Cardiac fibroblast (primary cell): ENCODE data around the gene SORBS2.
A peak's percentile ranks its signal among the peaks of the same experiment; 100 is the strongest.

Experiments used
- DNase-seq, 2 donors: peaks; one replicate each; pipeline versions ENCODE4 v3.0.0 to v3.0.0-alpha.2; 2010; ENCODE audit warnings: low read depth in 2 of 2
- H3K4me3 ChIP-seq, 2 donors: replicated peaks in 1 of 2; 1 replicate in 1 of 2; 2 replicates in 1 of 2; pipeline ENCODE4 v1.5.1; 2011; ENCODE audit warnings: low read depth in 2 of 2, low read length in 2 of 2, mild to moderate bottlenecking in 2 of 2, moderate library complexity in 1 of 2
- CTCF ChIP-seq: IDR thresholded peaks from one replicate; pipeline ENCODE4 v1.5.1; 2011; ENCODE audit warnings: low read depth, mild to moderate bottlenecking, low read length, inconsistent platforms

Gene SORBS2

GRCh38 chr4:185682236-185682635, 129.8 kb downstream of the SORBS2 start:
- peak; percentile 20 to 95 for DNase-seq
- no peak overlapping the region for H3K4me3 ChIP-seq
- no peak for TF ChIP-seq CTCF

GRCh38 chr4:185681604-185682003, 130.4 kb downstream of the SORBS2 start:
- H3K4me3 ChIP-seq, result no peak overlapping the region
- DNase-seq, result peak in 1 of 2 donors; percentile 10
- no peak for TF ChIP-seq CTCF

GRCh38 chr4:185680617-185681016, 131.4 kb downstream of the SORBS2 start:
- TF ChIP-seq CTCF, result no peak
- no peak for DNase-seq

GRCh38 chr4:185679523-185679922, 132.5 kb downstream of the SORBS2 start:
- no peak overlapping the region for H3K4me3 ChIP-seq
- no peak for DNase-seq
- no peak for TF ChIP-seq CTCF

More at GRCh38 chr4:185680617-185681016, 131.4 kb downstream of the SORBS2 start:
- no peak overlapping the region for H3K4me3 ChIP-seq

- no peak for DNase-seq
- H3K4me3 ChIP-seq, result no peak overlapping the region
- no peak for TF ChIP-seq CTCF
Measured at GRCh38 chr4:185677637-185678314, 134.2 kb downstream of the SORBS2 start.

GRCh38 chr4:185672618-185673017, 139.4 kb downstream of the SORBS2 start:
- no peak for DNase-seq
- no peak overlapping the region for H3K4me3 ChIP-seq
- no peak for TF ChIP-seq CTCF

GRCh38 chr4:185672151-185672550, 139.8 kb downstream of the SORBS2 start:
- no peak for TF ChIP-seq CTCF
- no peak overlapping the region for H3K4me3 ChIP-seq
- no peak for DNase-seq
